Measurements from ENCODE around the gene HNRNPA2B1. TPM values are rescaled to one million over a fixed set of nuclear protein-coding genes. Genes with fewer than 3 reads are reported as not detected.
A peak's percentile ranks its signal among the peaks of the same experiment; 100 is the strongest.
"Not testable (repeated sequence)": the region's sequence is repeated elsewhere in the genome, so short reads cannot be mapped to it uniquely, and the experiment has no call there.

Gene HNRNPA2B1
- total RNA-seq, 1 donor from 2014 or later, result 287 TPM

GRCh38 chr7:26198133-26198780 lies 2.3 kb downstream of the HNRNPA2B1 start:
- H3K4me3 ChIP-seq (ENCODE audit: low read depth, low read length), result peak overlapping the region; percentile 94
- DNase-seq (ENCODE audit: low read depth), result no peak
- TF ChIP-seq CTCF (conservative IDR thresholded peaks at IDR 0.05; ENCODE audit: low read depth, low read length), result peak; percentile 64

GRCh38 chr7:26197153-26198115 lies 3.1 kb downstream of the HNRNPA2B1 start:
- DNase-seq (ENCODE audit: low read depth), result no peak
- no peak for TF ChIP-seq CTCF (conservative IDR thresholded peaks at IDR 0.05; ENCODE audit: low read depth, low read length)
- H3K4me3 ChIP-seq (ENCODE audit: low read depth, low read length), result peak overlapping the region; percentile 94

GRCh38 chr7:26195867-26196657 lies 4.5 kb downstream of the HNRNPA2B1 start:
- no peak for DNase-seq (ENCODE audit: low read depth)
- no peak overlapping the region for H3K4me3 ChIP-seq (ENCODE audit: low read depth, low read length)
- no peak for TF ChIP-seq CTCF (conservative IDR thresholded peaks at IDR 0.05; ENCODE audit: low read depth, low read length)

- DNase-seq (ENCODE audit: low read depth), result no peak
- H3K4me3 ChIP-seq (ENCODE audit: low read depth, low read length), result no peak overlapping the region
- no peak for TF ChIP-seq CTCF (conservative IDR thresholded peaks at IDR 0.05; ENCODE audit: low read depth, low read length)
These were observed 5.4 kb downstream of the HNRNPA2B1 start for GRCh38 chr7:26195182-26195581.

- DNase-seq (ENCODE audit: low read depth), result not testable (repeated sequence)
These were observed 5.8 kb downstream of the HNRNPA2B1 start for GRCh38 chr7:26194764-26195163.

GRCh38 chr7:26193432-26194207 lies 6.9 kb downstream of the HNRNPA2B1 start:
- TF ChIP-seq CTCF (conservative IDR thresholded peaks at IDR 0.05; ENCODE audit: low read depth, low read length), result no peak
- H3K4me3 ChIP-seq (ENCODE audit: low read depth, low read length), result no peak overlapping the region

More at GRCh38 chr7:26194764-26195163, 5.8 kb downstream of the HNRNPA2B1 start:
- not testable (repeated sequence) for H3K4me3 ChIP-seq (ENCODE audit: low read depth, low read length)

More at GRCh38 chr7:26193432-26194207, 6.9 kb downstream of the HNRNPA2B1 start:
- no peak for DNase-seq (ENCODE audit: low read depth)

Data from epithelial cell of proximal tubule (primary cell).